GM23248 (cell line): ENCODE results near the gene GRIPAP1.

Experiments used
- EZH2 ChIP-seq: fragments of 200-600 bp; sonication (generic); IDR thresholded peaks from 2 replicates; pipeline ENCODE4 v1.6.1; 2018; ENCODE audit warnings: antibody characterized with exemption, mild to moderate bottlenecking; ENCODE audit not compliant: insufficient read depth, poor library complexity, severe bottlenecking
- EZH2phosphoT487 ChIP-seq: fragments of 200-600 bp; sonication (generic); IDR thresholded peaks from 2 replicates; pipeline ENCODE4 v1.6.1; 2018; ENCODE audit warnings: antibody characterized with exemption, moderate library complexity, mild to moderate bottlenecking, low read depth; ENCODE audit not compliant: insufficient read depth

DNA sequence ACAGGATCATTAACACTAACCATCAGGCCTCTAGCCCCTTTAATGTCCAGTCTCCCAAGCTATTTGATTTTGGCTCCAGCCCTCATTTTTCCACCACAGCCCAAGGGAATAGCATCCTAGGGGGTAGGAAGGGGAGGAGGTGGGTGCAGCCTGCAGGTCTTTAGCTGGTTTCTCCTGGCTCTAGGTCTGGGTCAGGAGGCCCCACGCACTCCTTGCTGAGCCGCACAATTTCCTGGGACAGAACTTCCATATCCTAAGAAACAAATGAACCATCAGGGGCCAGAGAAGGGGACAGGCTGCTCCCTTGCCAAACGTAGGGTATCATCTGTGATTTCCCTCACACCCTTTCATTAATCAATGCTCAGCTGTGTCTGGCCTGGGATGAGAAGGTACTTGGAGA lies 28.0 kb downstream of the GRIPAP1 start:
- TF ChIP-seq EZH2: no peak
- no peak for TF ChIP-seq EZH2phosphoT487
